ENCODE data around the gene ARHGAP21.

DNA sequence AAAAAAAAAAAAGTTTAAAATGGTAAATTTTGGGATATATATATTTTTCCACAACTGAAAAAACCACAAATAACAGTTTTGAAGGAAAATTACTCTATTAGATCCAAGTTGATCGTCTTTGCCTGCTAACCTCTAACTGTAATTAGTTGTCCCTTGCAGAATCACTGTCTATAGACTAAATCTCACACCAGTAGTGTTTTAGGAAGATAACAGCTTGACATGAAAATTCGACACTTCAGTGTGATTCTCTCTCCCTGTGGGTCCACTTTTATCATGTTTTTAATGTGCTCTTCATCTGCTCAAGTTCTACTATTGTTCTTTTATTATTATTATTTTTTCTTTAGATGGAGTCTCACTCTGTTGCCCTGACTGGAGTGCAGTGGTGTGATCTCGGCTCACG is 24.5 kb upstream of the ARHGAP21 start:
- TF ChIP-seq TCF7L2 (IDR thresholded peaks at IDR 0.05; ENCODE audit: low read depth, low read length) (no peak), POLR2AphosphoS5 (IDR thresholded peaks at IDR 0.05; ENCODE audit: low read depth, low read length) (no peak), SIN3A (IDR thresholded peaks at IDR 0.05; ENCODE audit: borderline replicate concordance, insufficient read depth, low read depth, low read length) (no peak)
- TF ChIP-seq, protein P1, sequence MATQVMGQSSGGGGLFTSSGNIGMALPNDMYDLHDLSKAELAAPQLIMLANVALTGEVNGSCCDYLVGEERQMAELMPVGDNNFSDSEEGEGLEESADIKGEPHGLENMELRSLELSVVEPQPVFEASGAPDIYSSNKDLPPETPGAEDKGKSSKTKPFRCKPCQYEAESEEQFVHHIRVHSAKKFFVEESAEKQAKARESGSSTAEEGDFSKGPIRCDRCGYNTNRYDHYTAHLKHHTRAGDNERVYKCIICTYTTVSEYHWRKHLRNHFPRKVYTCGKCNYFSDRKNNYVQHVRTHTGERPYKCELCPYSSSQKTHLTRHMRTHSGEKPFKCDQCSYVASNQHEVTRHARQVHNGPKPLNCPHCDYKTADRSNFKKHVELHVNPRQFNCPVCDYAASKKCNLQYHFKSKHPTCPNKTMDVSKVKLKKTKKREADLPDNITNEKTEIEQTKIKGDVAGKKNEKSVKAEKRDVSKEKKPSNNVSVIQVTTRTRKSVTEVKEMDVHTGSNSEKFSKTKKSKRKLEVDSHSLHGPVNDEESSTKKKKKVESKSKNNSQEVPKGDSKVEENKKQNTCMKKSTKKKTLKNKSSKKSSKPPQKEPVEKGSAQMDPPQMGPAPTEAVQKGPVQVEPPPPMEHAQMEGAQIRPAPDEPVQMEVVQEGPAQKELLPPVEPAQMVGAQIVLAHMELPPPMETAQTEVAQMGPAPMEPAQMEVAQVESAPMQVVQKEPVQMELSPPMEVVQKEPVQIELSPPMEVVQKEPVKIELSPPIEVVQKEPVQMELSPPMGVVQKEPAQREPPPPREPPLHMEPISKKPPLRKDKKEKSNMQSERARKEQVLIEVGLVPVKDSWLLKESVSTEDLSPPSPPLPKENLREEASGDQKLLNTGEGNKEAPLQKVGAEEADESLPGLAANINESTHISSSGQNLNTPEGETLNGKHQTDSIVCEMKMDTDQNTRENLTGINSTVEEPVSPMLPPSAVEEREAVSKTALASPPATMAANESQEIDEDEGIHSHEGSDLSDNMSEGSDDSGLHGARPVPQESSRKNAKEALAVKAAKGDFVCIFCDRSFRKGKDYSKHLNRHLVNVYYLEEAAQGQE (IDR thresholded peaks at IDR 0.05; ENCODE audit: insufficient read depth in 1 of 2, low read depth in 2 of 2, low read length in 1 of 2): no peak
- TF ChIP-seq, protein P2, sequence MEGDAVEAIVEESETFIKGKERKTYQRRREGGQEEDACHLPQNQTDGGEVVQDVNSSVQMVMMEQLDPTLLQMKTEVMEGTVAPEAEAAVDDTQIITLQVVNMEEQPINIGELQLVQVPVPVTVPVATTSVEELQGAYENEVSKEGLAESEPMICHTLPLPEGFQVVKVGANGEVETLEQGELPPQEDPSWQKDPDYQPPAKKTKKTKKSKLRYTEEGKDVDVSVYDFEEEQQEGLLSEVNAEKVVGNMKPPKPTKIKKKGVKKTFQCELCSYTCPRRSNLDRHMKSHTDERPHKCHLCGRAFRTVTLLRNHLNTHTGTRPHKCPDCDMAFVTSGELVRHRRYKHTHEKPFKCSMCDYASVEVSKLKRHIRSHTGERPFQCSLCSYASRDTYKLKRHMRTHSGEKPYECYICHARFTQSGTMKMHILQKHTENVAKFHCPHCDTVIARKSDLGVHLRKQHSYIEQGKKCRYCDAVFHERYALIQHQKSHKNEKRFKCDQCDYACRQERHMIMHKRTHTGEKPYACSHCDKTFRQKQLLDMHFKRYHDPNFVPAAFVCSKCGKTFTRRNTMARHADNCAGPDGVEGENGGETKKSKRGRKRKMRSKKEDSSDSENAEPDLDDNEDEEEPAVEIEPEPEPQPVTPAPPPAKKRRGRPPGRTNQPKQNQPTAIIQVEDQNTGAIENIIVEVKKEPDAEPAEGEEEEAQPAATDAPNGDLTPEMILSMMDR (IDR thresholded peaks at IDR 0.05): no peak
